T-helper 9 cell (primary cell): Measurements from ENCODE around the gene FOXO1.

Experiments used
- DNase-seq: peaks from one replicate; pipeline ENCODE4 v3.0.0-alpha.2; 2020

FOXO1 gene

DNA sequence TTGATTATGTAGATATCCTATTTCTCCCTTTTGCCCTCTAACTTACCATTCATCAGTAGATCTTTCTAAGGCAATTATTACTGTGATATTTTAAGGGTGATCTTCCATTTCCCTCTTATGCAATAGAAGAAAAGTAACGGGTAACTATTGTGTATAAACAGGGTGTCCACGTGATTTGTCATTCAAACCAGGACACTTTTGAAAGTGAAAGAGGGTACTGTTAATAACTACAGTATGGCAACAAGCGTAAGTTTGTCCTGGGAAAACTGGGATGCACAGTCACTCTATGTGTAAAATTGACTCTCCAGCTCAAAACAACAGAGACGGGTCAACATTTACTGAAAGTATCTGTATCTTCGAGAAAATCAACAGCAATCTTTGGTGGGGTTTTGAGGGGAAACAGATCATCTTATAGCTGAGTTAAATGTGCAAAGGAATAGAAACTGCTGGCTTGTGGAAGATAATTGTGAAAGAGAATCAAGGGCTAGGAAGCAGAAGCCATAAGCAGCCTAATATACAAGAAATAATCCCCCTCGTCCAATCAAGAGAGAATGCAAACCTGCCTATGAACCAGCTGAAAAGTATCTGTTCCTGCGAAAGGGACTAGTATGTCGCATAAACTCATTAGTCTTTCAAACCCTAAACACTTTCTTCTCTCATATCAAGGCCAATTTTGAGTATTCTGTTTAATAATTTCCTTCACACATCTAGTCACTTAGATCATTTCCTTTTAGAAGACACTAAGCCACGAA is 126.7 kb downstream of the FOXO1 start:
- no peak for DNase-seq

DNA sequence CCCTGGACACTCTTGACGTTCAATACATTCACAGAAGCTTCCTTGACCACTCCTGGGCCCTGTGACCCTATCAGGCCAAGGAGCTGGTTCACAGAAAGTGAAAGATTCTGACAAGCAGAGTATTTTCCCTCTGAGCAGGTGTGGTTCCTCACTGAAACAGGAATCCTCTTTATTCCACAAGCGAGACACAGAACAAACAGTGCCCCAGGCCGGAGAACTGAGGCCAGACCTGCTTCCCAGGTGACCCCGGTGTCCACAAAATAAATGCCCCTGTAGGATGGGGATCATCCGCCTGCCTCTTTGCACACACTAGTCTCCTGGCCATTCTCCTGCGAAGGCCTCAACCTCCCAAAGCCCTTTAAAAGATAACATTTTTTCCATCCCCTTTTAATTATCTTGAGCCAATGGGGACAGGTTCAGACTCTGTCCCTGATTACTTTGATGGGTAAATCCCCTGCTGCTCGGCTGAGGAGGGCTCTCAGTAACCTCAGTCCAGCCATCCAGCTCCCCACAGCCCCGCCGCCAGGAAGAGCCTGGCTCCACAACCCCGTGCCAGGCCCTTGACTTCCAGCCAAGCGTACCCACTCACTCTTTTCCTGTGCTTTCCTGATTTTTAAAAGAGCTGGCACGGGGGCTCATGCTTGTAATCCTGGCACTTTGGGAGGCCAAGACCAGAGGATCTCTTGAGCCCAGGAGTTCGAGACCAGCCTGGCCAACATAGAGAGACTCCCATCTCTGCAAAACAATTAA is 129.1 kb downstream of the FOXO1 start:
- no peak for DNase-seq

DNA sequence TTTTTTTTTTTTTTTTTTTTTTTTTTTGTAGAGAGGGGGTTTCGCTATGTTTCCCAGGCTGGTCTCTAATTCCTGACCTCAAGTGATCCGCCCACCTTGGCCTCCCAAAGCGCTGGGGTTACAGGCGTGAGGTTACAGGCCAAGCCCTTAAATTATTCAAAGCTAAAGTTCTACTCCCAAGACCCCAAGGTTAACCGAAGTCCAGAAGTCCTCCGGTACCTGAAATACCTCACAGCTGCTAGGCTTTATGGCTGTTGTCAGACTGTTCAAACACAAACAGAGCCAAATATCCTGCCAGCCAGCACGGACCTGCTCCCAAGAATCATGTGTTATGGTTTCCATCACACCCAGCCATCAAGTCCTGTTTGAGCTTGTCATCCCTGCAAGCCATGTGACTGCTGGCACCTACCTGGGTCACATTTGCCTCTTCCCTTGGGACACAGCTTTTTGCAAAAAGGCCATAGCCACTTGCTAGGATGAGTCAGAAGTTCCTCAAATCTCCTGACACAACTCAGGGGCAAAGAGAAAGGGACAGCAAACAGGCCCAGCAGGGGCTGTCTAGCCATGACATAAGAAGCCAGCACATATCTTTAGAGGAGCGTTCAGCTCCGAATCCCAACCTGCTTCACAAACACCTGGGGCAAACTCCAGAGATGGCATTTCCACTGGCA is 129.9 kb downstream of the FOXO1 start:
- no peak for DNase-seq

DNA sequence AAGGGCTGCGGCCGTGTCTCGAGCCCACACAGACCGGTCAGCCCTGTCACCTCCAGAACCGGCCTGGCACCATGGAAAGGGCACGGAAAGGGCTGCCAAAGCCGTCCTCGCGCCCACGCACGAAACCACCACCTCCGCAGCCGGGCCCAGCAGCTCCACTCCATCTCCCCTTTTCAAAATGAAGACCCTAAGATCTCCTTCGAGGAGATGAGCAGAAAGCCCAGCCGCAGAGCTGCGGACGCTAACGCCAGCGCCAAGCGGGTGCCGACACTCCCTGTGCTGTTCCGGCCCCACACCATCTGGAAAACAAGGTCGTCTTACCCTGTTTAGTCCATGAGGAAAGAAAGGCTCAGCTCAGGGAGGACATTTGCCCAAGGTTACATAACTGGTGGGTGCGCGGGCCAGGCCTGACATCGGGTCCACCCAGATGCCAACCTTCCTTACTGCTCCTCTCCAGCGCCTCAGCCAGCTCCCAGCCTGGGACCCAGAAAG is 131.1 kb downstream of the FOXO1 start:
- no peak for DNase-seq

DNA sequence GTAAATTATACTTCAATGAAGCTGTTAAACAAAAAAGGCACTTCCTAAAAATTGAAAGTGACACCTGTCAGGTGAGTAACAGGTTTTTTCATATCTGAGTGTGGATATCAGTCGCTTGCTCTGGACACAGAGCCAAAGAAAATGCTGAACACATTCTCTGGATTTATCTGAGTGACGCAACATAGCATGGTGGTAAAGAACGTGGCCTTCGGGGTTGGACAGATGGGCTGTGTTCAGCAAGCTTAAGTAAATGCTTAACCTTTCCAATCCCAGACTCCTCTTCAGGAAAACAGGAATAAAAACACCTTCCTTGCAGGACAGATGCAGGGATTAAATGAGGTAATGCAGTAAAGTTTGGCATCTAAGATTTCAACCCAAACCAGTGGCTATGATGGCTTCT is 132.0 kb downstream of the FOXO1 start:
- no peak for DNase-seq

DNA sequence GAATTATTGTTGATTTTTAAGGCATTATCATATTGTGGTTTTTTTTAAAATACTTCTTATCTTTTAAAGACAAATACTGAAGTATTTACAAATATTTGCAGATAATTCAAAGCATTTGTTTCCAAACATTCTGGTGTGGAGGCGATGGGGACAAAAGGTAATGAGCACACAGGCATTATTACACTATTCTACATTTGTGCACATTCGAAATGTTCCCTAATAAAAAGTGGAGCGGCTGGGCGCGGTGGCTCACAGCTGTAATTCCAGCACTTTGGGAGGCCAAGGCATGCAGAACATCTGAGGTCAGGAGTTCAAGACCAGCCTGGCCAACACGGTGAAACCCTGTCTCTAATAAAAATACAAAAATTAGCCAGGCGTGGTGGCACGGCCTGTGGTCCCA is 133.4 kb downstream of the FOXO1 start:
- DNase-seq: no peak

DNA sequence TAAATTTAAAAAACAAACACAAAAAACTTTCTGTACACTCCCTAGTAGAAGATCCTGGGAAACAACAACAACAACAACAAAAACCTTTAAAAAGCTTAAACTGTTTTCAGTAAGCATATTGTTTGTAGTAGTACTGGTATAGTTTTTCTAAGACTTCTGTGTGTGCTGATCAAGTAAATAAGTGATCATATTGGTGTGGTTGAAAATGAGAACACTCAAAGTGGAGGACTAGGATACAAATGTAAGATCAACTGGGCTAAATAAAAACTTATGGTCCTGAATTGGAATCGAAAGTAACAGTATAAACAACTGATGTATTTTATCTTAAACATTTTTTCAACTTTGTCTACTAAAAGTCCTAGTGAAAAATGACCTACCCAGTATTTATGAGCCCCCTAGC is 135.5 kb downstream of the FOXO1 start:
- DNase-seq: no peak

DNA sequence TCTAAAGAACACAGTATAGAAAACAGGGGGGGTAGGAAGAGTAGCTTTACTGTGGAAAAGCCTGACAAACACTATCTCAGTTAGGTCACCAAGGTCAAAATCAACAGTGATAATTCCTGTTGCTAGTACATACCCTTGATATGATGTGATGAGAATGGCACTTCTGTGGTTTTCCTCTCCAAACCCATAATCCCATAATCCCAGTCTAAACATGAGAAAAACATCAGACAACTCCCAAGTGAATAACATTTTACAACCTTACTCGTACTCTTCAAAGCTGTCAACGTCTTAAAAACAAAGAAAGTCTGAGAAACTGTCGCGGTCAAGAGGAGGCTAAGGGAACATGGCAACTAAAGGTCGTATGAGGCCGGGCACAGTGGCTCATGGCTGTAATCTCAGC is 137.6 kb downstream of the FOXO1 start:
- DNase-seq: no peak

DNA sequence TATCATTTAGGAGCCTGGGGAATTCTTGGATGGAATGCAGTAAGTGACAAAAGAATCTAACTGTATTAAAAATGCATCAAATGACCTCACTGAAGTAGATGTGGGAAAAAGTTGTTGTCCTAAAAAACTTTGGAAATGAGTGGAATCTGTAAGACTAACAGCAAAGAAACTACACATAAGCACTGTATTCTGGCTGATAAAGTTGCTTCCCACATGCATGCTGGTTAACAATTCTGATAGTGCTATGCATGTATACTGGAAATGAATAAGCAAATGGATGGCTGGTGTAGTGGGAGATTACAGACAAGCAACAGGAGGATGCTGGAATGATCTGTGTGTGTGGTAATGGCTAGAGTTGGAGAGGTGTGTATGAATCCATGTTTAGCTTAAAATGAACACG is 138.5 kb downstream of the FOXO1 start:
- no peak for DNase-seq

DNA sequence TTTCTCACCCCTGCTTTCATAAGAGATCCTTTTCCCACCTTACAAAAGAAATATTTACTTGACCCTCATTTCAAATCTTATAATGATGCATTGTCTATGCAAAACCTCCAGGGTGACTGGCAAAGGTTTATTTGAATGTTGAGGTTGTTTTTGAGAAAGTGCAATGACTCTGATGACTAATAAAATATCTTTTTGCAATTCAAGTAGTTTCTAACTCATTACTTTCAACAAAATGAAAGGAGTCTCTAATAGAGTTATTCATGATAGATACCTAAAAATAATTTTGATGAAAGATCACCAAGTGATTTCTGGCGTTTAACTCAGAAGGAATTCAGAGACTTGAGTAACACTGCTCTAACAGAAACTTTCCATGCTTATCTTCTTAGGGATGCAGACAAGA is 144.2 kb downstream of the FOXO1 start:
- DNase-seq: no peak

DNA sequence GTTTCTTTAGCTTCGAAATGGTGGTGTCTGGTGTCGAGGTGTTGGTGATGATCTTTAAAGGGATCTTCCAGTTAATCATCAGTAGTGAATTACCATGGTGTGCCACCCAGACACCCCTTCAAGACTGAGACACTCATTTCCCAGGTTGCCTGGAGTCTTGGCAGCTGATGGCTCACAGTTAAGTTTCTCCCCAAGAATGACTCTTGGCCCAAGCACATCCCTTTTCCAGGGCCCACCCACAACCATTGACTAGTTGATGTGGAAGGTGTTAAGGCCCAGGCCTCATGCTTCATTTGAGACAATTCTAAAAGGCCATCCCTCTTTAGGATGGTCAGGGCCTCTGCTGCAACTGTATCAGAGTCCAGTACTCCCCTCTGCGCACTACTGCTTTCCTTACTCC is 145.5 kb downstream of the FOXO1 start:
- no peak for DNase-seq

DNA sequence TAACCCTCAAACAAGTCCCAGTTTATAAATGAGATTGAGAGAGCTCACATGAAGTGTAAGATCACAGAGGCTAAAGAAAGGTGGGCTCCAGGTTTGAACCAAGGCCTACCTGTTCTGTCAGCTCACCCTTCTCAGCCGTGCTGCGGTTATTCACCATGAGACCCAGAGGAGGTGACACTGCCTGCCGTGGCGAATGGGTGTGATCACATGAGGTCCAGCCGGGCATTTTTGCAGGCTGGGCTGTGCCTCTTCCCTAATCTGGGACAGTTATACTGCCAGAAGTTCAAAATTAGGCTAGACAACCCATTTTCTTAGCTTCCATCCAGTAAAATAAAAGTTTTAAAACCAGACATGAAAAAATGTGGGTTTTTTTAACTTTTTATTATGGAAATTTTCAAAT is 146.8 kb downstream of the FOXO1 start:
- no peak for DNase-seq

DNA sequence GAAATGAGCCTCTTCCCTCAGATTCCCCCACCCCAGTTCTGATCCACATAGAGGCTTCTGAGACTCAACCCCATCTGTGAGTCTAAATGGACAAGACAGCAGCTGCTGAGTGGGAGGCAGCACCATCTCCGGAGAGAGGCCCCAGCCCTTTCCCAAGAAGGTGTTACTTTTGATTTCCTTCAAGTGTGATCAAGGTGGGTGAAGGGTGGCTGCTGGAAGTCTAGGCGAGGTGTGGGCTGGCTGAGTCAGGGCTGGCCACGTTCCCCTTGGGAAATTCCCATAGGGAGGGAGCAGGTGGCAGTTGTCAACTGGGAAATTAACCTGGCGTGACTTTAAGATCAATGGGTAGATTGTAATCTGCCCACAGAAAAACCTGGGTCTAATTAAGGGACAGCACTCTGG is 148.0 kb downstream of the FOXO1 start:
- peak; percentile 12 for DNase-seq

DNA sequence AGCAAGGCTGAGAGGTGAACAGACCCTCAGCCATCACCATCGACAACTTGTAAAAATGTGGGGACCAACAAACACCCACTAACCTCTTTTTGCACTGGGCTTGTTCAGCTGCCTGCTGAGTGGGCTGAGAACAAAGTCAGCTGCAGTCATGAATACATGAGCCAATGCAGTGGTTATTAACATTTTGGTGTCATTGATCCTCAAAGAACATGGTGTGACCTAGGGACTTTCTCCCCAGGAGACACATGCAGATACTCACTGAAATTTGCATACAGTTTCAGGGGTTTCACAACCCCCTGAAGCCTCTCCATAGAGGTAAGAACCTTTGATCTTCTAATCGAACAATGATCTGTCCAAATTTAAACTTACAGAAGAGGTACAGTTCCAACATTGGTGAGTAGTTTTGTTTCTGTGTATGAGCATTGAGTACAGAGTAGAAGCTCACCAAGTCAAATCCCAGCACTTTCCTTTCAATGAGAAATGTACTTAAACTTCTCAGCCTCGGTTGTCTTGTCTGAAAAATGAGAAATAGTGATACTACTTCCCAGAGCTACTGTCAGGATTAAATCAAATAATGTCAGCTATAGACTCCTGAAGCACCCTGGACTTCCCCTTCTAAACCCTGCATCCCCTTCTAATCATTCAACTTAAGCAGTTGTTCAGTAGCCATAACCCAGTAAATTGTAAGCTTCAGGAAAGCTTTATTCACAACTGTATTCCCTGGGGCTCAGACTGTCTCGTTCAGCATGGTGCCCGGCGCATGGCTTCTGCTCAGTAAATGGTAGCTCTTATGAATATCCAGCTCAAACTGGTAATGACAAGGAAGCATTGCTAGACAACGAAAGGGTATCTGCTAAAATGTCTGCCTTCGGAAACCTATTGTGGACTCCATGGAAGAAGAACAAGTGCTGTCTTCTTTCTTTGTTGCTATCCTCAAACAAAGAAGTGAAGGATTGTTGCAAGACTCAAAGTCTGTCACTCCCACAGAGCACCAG is 148.7 kb downstream of the FOXO1 start:
- DNase-seq: no peak

DNA sequence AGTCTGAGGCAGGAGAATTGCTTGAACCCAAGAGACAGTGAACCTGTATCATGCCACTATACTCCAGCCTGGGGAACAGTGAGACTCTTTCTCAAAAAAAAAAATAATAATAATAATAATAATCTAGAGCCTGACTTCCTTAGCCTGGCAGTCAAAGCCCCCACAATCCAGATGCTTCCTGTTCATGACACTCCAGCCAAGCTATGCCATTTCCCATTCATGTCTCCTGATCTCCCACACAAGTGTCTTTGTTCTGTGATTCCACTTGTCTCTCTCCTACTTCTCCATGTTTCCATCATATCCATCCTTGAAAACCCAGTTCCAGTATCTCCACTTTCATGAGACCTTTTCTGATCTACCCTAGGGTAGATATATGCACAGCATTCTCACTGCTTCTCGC is 150.7 kb downstream of the FOXO1 start:
- DNase-seq: no peak

DNA sequence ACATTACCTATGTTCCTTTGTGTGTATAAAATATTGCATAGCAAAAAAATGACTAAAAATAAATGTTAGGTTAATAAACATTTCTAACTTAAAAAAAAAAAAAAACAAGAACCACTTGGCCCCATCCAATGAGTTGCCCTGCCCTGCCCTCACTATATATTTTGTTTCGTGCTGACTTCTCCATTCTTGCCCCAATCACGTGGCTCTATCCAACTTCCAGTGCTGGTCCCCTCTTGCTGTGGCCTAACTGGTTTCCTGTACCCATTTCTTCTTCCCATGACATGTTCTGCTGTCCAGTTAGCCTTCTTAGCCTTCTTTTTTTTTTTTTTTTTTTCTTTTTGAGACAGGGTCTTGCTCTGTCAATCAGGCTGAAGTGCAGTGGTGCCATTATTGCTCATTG is 151.6 kb downstream of the FOXO1 start:
- DNase-seq: no peak

DNA sequence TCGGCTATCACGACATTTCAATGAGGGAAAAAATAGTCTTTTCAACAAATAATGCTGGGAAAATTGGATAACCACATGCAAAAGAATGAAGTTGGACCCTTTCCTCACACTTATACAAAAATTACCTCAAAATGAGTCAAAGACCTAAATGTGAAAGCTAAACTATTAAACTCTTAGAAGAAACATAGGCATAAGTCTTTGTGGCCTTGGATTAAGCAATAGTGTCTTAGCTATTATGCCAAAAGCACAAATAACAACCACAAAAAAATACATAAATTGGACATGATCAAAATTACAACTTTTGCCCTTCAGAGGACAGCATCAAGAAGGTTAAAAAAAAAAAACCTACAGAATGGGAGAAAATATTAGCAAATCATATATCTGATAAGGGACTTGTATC is 156.6 kb downstream of the FOXO1 start:
- no peak for DNase-seq

DNA sequence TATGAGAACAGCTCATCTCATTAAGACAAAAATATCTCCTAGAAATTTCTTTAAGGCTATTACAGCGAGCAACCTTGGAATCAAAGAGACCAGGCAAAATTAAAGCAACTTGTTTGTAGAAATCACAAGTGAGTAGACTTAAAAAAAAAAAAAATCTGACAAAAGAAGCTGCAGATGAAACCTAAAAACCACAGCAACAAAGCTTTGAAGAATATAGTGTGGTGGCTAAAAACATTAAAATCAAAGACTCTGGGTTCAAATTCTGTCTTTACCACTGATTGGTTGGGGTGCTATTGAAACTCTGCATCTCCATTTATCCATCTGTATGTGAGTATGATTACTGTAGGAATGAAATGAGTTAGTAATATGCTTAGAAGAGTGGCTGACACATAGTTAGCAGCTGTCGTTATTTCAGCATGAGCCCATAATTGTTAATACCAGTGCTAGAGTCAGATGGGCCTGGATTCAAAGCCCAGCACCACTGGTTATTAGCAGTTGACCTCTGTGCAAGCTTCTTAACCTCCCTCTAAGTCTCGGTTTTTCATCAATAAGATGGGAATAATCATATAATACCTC is 157.6 kb downstream of the FOXO1 start:
- DNase-seq: no peak

DNA sequence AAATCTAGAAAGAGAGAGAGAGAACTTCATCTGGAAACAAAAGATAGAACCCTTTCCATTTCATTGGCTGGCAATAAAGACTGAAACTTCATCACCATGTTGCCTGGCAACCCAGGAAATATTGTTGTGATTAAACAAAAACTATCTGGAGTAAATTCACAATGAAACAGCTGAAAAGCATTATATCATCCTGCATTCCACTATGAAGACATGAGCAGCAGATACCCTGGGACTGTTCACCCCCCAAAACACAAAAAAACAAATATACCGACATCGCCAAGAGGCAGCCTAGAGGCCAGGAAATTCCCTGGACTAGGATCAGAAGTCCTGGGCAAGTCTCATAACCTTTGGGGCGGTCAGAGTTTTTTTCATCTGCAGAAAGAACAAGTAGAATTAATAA is 158.3 kb downstream of the FOXO1 start:
- no peak for DNase-seq

DNA sequence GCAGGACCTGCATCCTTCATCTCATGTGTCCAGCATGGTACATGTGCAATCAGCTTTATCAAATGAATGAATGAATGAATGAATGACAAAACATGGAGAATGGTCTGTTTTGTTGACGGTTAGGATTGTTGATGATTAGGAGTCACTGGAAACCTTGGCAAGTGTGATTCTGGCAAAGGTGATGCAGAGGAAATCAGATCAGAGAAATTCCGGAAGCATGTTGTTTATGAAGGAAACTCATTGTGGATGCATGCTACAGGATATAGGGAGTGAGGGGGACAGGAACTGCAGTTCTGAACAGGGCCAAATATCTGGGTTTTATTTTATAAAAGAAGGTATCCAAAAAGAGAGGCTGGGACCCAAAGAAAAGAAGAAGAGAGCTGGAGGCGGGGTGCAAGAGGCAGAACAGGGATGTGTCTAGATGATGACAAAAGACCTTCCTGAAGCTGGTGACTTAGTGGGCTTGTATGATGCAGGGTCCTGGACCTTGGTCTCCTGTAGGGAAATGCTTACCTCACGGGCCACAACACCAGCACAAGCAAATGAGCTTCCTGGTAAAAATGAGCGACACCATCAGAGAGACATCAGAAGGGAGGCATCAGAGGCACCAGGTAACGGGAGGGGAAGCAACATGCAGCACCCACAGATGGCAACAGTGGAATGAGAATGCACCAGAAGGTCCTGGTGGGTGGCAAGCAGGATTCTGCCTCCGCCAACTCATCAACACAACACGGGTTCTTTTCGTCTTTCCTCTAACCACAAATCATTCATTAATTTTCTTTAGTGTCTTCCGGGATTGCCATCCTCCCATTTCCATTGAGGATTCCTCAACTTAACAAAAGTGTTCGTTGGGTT is 159.6 kb downstream of the FOXO1 start:
- DNase-seq: no peak
